ENCODE data around the gene ERC1. TPM values are rescaled to one million over a fixed set of nuclear protein-coding genes. Genes with fewer than 3 reads are reported as not detected.

Gene ERC1
- total and polyA plus RNA-seq, 2 of the 4 experiments (the other 2 are of a cell fraction) = 11.6 to 25.6 TPM

DNA sequence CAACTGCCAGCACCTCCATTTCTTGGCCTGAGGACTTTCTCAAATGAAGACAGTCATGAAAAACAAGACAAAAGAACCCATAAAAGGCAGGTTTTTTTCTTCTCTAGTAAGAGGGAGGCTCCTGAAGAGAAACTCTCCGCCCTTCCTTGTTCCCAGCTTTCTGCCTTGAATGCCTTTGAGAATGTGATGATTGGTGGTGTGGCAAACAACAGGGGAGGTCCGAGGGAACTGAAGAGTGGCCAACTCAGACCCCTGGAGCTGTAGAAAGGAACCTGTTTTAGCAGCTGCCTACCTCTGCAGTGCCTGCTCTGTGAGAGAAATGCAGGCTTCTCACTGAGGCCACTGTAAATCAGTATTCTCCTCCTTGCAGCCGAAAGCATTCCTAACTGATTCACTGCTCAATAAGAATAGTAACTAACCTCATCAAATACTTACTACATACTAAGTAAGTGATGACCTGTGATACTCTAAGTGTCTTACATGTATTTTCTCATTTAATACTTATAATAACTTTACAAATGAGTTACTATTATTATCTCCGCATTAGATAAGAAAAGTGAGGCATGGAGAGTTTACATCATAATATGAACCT, 16.7 kb upstream of the ERC1 start:
- Histone ChIP-seq H3K56ac (ENCODE audit: extremely low read depth, insufficient read depth, low read length) (no peak overlapping the region), H3K27me3 (ENCODE audit: control insufficient read depth, insufficient read depth, low read length) (no peaks in the 10 kb centered on the region), H2BK120ac (ENCODE audit: low read depth, low read length) (no peak overlapping the region), H3K79me1 (ENCODE audit: low read depth in 1 of 2, low read length in 2 of 2) (no peaks in the 10 kb centered on the region), H3K9me1 (ENCODE audit: insufficient read depth, low read length) (no peaks in the 10 kb centered on the region), H4K8ac (ENCODE audit: low read depth in 2 of 2, low read length in 2 of 2) (no peak overlapping the region), H4K5ac (ENCODE audit: low read depth, low read length) (no peak overlapping the region), H3K4me3 (ENCODE audit: insufficient read depth, low read depth, low read length) (no peak overlapping the region), H3K23ac (ENCODE audit: low read depth, low read length) (no peak overlapping the region), H3K9ac (ENCODE audit: low read depth, low read length) (no peak overlapping the region), H2BK15ac (ENCODE audit: low read depth, low read length) (no peak overlapping the region), H2BK20ac (ENCODE audit: low read depth, low read length) (no peak overlapping the region), H3K4me2 (ENCODE audit: low read depth, low read length) (no peak overlapping the region), H2AK5ac (ENCODE audit: low read depth, low read length) (no peak overlapping the region), H3K9me3 (ENCODE audit: control insufficient read depth, insufficient read depth, low read length) (no peaks in the 10 kb centered on the region), H3K4ac (ENCODE audit: low read depth, low read length) (no peak overlapping the region), H3K27ac (ENCODE audit: insufficient read depth, low read length) (no peak overlapping the region), H2BK5ac (ENCODE audit: low read depth, low read length, poor library complexity, severe bottlenecking) (no peak overlapping the region), H3K4me1 (ENCODE audit: control insufficient read depth, insufficient read depth, low read length) (no peaks in the 10 kb centered on the region), H3K18ac (ENCODE audit: low read depth, low read length) (no peak overlapping the region), H4K20me1 (ENCODE audit: insufficient read depth, low read length) (no peaks in the 10 kb centered on the region), H3K36me3 (ENCODE audit: control insufficient read depth, insufficient read depth, low read length) (no peaks in the 10 kb centered on the region), H4K91ac (ENCODE audit: insufficient read depth, low read depth, low read length) (no peak overlapping the region), H2AFZ (replicated peaks; ENCODE audit: low read length, poor library complexity) (no peak overlapping the region), H3K14ac (replicated peaks; ENCODE audit: low read depth, low read length) (no peak overlapping the region), H2AK9ac (replicated peaks; ENCODE audit: low read depth, low read length, poor library complexity) (no peak overlapping the region)
- CTCF ChIA-PET = no interaction called here
- intact Hi-C loops (cut with micrococcal nuclease) (no loop called here), in situ Hi-C loops (cut with MboI; ENCODE audit: low sequenced_read_pairs) (no loop called here), dilution Hi-C loops (cut with HindIII; ENCODE audit: low sequenced_read_pairs, unreplicated experiment) (no loop called here)
- TF ChIP-seq CEBPB (IDR thresholded peaks at IDR 0.05; ENCODE audit: low read depth, low read length) (no peak), MAZ (IDR thresholded peaks at IDR 0.05; ENCODE audit: borderline replicate concordance, low read depth, low read length) (no peak), CHD1 (IDR thresholded peaks at IDR 0.05; ENCODE audit: low read depth, low read length) (no peak), SMC3 (IDR thresholded peaks at IDR 0.05; ENCODE audit: low read depth, low read length) (no peak), FOS (IDR thresholded peaks at IDR 0.05; ENCODE audit: low read depth, low read length) (no peak), MXI1 (IDR thresholded peaks at IDR 0.05; ENCODE audit: borderline replicate concordance, low read depth, low read length) (no peak), RAD21 (IDR thresholded peaks at IDR 0.05; ENCODE audit: low read length) (no peak), MAFK (IDR thresholded peaks at IDR 0.05; ENCODE audit: low read depth, low read length) (no peak)
- TF ChIP-seq, protein P1, sequence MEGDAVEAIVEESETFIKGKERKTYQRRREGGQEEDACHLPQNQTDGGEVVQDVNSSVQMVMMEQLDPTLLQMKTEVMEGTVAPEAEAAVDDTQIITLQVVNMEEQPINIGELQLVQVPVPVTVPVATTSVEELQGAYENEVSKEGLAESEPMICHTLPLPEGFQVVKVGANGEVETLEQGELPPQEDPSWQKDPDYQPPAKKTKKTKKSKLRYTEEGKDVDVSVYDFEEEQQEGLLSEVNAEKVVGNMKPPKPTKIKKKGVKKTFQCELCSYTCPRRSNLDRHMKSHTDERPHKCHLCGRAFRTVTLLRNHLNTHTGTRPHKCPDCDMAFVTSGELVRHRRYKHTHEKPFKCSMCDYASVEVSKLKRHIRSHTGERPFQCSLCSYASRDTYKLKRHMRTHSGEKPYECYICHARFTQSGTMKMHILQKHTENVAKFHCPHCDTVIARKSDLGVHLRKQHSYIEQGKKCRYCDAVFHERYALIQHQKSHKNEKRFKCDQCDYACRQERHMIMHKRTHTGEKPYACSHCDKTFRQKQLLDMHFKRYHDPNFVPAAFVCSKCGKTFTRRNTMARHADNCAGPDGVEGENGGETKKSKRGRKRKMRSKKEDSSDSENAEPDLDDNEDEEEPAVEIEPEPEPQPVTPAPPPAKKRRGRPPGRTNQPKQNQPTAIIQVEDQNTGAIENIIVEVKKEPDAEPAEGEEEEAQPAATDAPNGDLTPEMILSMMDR (conservative IDR thresholded peaks at IDR 0.05; ENCODE audit: low read depth, low read length) = no peak
- TF ChIP-seq, protein P2, sequence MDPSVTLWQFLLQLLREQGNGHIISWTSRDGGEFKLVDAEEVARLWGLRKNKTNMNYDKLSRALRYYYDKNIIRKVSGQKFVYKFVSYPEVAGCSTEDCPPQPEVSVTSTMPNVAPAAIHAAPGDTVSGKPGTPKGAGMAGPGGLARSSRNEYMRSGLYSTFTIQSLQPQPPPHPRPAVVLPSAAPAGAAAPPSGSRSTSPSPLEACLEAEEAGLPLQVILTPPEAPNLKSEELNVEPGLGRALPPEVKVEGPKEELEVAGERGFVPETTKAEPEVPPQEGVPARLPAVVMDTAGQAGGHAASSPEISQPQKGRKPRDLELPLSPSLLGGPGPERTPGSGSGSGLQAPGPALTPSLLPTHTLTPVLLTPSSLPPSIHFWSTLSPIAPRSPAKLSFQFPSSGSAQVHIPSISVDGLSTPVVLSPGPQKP (IDR thresholded peaks at IDR 0.05; ENCODE audit: borderline replicate concordance, low read depth, low read length) = no peak
- no CpG with 5 or more reads among the region's 4 CpGs for WGBS, 2 experiments (ENCODE audit: extremely low coverage in 2 of 2, insufficient read length in 1 of 2)
- ATAC-seq (ENCODE audit: low read depth) (no peak), DNase-seq (no peak)
- POLR2A ChIA-PET (ENCODE audit: unreplicated experiment) = no interaction called here
- BruUV-seq (replicated peaks) = no TSS peak
